Activated CD4-positive, alpha-beta T cell treated with anti-CD3 and anti-CD28 coated beads for 4 hours (primary cell): ENCODE results near the gene HDHD2.
A peak's percentile ranks its signal among the peaks of the same experiment; 100 is the strongest.
"Not testable (repeated sequence)": the region's sequence is repeated elsewhere in the genome, so short reads cannot be mapped to it uniquely, and the experiment has no call there.

Source experiments
- DNase-seq, 2 donors: peaks; one replicate each; pipeline ENCODE4 v3.0.0-alpha.2; 2020

Gene HDHD2, protein sequence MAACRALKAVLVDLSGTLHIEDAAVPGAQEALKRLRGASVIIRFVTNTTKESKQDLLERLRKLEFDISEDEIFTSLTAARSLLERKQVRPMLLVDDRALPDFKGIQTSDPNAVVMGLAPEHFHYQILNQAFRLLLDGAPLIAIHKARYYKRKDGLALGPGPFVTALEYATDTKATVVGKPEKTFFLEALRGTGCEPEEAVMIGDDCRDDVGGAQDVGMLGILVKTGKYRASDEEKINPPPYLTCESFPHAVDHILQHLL

DNA sequence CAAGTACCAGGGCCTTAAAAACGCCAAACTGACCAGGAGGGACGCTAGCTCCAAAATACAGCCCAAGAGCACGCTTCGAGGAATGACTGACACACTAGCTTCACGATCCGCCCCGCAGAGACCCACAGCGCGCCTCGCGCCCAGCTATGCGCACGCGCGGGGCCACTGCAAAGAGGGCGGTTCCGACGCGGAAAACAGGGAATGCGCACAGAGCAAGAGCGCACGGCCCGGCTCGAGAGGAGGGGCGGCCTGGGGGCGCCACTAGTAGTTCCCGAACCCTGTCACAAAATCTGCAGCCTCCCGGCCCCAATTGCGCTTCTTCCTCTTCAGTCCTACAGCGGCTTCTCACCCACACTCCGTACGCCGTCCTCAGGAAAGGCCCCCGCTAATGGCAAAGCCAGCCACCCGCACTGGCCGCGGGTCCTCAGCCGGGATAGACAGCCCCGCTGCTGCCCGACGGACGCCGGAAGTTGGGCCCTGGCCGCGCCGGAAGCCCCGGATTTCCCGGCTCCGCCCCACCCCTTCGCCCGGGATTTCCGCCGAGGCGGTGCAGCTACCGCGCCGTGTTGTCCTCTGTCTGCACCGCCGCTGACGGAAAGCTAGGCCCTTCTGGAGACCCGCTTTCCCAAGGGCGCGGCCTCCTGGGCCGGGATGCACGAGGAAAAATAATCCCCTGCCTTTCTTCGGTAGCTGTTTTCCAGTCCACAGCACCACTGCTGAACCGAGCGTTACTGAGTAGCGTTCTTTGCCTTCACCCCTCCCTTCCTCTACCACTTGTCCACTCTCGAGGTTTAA is at the start of gene HDHD2:
TSS of gene HDHD2 (minus strand) at position 472 of the 795 bp plus-strand sequence. CDS start 14,061 bp downstream, outside the sequence.
- peak; percentile 73 for DNase-seq

DNA sequence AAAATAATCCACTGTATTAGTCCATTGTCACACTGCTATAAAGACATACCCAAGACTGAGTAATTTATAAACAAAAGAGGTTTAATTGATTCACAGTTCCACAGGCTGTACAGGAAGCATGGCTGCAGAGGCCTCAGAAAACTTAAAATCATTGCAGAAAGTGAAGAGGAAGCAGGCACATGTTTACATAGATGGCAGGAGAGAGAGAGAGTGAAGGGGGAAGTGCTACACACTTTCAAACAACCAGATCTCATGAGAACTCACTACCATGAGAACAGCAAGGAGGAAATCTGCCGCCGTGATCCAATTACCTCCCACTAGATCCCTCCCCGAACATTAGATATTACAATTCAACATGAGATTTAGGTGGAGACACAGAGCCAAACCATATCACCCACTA is 45.7 kb upstream of the HDHD2 start:
- DNase-seq, result not testable (repeated sequence)

DNA sequence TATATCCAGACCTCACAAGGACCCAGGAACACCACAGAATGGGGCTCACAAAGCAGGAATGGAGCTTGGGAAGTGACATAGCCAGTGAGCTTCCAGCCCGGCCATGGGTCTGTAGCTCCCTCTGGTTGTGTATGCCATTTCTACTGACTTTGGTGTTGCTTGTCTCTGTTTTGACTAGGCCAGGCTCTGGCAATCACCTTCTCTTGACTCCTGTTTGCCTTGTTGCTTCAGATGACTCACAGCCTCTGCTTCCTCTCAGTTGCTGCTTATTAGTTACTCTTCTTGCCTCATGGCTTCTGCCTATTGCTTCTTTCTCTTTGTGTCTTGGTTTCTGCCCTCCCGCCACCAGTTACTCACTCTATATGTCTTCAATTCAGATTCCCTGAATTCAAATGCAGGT is 41.7 kb upstream of the HDHD2 start:
- no peak for DNase-seq

DNA sequence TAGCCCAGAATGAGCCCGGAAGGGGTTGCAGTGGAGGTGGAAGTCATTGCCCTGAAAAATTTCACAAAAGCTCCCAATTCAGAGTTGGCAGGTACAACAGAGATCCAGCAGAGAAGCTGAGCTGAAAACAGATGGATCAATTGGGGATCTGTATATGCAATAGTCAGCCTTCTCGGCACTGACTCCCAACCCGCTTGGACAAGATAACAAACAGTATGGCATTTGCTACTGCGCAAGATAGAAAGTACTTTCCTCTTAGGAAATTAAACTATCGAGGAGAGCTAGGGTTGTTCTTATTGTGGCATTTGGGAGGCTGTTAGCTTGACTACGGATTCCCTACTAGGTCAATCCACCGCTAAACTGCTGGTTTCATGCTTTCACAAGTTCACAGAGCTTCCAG is 37.4 kb upstream of the HDHD2 start:
- no peak for DNase-seq

DNA sequence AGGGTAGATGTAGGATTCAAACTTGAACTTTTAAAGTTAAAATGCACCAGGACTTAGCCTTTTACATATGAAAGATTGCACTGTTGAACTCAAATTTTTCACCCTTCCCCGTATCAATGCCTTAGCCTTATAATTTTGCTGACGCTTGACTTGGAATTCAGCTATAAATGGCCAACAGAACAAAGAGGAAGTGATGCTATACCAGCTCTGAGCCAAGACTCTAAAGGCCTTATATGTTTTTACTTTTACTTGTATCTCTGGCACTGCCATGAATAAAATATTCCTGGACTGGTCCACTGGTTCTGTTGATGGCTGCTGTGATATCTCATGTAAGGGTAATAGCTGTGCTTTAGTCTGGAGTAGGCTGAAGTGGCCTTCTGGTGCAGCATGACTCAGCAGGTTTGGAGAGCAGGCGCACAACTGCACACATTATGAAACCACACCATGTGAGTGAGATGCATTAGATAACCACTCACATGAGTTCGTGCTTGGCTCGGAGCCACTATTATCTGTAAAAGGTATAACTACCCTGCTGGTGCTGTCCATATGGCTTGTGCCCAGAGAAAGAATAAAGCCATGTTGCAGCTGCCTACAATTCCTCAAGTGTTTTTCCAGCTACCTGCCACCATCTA is 34.2 kb upstream of the HDHD2 start:
- DNase-seq, result no peak

DNA sequence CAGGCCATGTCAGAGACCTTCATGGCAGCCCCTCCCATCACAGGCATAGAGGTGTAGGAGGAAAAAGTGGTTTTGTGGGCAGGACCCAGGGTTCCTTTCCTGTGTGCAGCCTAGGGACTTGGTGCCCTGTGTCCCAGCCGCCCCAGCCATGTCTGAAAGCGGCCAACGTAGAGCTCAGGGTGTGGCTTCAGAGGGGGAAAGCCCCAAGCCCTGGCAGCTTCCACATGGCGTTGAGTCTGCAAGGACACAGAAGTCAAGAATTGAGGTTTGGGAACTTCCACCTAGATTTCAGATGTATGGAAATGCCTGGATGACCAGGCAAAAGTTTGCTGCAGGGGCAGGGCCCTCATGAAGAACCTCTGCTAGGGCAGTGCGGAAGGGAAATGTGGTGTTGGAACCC is 31.9 kb upstream of the HDHD2 start:
- DNase-seq, result not testable (repeated sequence)

DNA sequence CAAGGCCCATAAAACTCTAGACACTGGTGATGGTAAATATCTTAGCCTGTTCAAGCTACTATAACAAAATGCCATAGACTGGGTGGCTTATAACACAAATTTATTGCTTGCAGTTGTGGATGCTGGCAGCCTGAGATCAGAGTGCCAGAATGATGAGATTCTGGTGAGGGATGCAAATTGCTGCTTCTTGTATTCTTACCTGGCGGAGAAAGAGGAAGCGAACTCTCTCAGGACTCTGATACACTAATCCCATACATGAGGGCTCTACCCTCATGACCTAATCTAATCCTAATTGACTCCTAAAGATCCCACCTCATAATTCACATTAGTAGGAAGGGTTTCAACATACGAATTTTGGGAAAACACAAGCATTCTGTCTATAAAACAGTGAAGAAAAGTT is 30.5 kb upstream of the HDHD2 start:
- DNase-seq, result no peak

DNA sequence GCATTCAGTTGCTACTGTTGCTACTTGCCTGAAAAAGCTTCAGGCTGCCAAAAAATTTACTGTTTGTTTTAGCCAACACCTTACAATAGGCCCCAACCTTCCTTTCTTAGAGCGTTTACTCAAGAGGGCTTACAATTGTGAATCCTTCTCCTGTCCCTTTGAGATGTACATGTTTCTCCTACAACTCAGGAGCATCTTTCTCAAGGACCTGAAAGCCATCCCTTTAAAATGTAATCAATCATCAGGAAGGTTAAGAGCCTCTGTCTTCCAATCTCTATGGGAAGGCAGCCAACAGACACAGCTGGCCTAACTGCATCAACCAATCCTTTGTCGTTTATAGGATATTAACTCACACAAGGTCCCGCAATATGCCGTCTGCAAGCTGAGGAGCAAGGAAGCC is 29.2 kb upstream of the HDHD2 start:
- no peak for DNase-seq

DNA sequence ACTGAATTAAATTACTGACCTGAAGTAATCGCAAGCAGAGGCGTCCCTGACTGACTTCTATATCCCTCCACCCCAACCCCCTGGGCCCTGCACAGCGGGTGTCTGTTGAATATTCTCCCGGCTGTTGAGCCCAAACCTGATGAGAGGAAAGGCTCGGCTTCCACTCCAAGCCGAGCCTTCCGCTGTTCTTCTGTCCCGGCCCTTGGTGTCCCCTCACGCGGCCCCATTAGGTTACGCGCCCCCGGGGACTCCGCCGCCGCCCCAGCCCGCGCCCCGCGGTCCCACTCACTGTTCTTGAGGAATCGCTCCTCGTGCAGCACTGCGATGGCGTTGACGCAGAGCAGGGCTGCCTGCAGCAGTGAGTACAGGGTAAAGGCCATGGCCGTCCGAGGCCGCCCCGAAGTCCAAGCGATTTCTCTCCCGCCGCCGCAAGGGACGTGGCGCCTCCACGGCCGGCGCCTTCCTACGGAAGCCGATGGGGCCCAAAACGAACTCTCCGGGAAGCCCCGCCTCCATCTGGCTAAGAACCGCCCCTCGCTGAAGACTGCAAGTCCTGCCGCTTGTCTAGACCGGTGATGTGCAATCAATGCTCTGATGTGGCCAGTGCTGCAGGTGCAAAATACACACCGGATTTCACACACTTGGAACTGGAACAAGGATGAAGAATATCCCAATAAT is 25.7 kb upstream of the HDHD2 start, which contains the start of gene IER3IP1:
TSS of gene IER3IP1 (minus strand) at position 467 of the 678 bp plus-strand sequence. CDS start at position 380, 87 bp downstream.
- peak; percentile 84 to 88 for DNase-seq

DNA sequence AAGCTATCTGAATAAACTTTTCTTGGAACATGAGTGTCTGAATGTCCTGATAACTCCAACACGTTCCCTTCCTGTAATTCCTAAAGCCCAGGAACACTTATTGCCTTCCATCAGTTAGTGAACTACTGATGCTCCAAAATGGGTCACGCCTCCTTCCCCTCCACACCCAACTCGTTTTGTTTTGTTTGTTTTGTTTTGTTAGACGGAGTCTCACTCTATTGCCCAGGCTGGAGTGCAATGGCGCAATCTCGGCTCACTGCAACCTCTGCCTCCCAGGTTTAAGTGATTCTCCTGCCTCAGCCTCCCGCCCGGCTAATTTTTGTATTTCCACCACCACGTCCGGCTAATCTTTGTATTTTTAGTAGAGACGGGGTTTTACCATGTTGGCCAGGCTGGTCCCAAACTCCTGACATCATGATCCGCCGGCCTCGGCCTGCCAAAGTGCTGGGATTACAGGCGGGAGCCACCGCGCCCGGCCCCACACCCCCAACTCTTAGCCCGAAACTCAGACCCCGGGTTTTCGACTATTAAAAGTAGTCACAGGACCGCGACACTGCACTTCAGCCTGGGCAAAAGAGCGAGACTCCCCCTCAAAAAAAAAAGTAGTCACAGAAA is 25.1 kb upstream of the HDHD2 start:
- no peak for DNase-seq

DNA sequence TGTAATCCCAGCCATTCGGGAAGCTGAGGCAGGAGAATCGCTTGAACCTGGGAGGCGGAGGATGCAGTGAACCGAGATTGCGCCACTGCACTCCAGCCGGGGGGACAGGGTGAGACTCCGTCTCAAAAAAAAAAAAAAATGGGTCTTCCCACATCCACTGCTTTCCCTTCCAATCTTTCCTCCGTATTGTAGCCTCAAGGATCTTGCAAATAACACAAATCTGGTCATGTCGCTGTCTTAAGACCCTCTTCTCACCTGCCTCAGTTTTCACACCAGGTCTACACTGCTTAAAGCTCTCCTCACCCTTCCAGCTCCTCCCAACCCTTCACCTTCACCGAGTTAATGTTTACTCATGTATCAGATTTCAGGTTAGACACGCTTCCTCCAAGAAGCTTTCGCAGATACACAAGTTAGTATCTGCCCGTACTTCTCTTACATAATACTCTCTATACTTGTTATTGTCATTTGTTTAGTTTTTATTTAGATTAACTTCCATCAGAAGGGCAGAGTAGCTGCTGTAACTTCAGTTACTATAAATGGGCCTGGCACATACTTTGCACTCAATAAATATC is 24.3 kb upstream of the HDHD2 start:
- DNase-seq, result no peak

DNA sequence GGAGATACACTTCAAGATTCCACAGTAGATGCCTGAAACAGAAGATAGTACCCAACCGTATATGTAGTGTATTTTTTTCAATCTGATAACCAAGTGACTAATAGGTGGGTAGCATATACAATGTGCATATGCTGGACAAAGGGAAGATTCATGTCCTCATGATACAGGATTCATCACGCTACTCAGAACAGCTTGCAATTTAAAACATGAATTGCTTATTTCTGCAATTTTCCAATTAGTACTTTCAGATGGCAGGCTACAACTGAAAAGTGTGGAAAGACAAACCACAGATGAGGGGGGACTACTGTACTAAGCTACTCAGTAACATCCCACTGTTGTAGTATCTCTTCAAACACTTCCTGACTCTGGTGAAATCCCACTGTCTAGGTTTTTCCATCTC is 22.2 kb upstream of the HDHD2 start:
- no peak for DNase-seq

DNA sequence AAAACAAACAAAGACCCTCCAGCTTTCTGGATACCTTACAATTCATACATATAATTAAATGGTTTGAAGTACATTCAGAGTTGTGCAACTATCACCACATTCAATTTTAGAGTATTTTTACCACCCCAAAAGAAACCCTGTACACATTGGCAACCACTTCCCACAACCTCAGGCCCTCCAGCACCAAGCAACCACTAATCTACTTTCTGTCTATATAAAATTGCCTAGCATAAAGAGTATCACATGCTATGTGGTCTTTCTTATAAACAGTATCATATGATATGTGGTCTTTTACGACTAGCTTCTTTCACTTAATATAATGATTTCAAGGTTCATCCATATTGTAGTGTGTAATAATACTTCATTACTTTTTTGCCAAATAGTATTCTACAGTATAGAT is 18.6 kb upstream of the HDHD2 start:
- DNase-seq, result no peak

DNA sequence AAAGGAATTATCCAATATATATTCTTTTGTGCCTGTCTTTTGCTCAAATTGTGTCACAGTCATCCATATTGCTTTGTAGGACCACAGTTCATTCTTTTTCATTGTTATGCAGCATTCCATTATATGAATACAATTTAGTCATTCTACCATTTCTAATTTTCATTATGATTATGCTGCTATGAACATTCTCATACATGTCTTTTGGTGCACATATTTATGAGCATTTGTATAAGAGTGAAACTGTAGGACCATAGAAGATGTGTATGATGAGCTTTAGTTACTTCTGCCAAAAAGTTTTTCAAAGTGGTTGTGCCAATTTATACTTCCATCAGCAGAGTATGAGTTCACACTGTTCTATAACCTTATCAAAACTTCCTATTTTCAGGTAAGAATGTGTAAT is 18.2 kb upstream of the HDHD2 start:
- no peak for DNase-seq

DNA sequence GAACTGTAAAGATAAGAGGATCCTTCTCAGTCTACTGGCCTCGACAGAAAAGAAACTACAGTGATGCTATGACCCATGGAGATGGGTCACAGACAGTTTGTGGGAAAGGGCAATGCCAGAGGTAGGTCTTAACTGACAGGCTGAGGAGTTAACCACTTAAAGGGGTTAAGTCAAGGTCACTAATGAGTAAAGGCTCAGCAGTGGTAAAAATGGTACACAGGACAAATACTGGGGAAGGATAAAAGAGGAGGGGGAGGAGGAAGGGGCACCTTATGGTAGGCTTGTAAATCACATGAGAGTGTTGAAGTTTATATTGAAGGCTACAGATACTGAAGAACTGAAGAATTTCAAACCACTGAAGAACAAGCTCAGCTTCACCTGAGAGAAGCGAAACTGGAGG is 16.0 kb upstream of the HDHD2 start:
- no peak for DNase-seq

DNA sequence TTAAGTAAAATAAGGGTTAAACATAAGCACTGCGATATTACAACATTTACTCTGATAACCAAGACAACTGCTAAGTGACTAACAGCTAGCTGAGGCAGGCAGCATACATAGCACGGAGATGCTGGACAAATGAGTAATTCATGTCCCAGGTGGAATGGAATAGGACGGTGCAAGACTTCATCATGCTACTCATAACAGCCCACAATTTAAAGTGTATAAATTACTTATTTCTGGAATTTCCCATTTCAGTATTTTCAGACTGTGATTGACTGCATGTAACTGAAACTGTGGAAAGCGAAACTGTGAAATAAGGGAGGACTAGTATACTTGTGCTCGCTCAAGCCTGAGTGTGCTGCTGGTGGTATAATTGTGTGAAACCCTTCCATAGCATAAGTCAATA is 12.9 kb upstream of the HDHD2 start:
- no peak for DNase-seq

DNA sequence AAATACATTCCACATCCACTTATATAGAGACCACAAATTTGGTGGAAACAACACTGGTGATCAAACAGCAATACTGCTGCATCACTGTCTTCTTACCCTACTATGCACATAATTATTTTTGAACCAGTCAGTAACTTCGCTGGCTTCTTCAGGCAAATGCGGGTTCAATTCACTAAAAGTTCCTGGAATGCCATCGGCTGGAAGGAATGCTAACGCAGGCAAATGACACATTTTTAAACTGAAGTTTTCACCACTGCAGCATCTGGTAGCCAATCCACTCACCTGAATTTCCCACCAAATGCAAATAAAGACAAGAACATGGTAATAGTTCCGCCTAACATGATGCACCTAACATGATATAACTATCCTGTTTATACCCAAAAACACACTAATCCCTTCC is 10.0 kb upstream of the HDHD2 start:
- no peak for DNase-seq

DNA sequence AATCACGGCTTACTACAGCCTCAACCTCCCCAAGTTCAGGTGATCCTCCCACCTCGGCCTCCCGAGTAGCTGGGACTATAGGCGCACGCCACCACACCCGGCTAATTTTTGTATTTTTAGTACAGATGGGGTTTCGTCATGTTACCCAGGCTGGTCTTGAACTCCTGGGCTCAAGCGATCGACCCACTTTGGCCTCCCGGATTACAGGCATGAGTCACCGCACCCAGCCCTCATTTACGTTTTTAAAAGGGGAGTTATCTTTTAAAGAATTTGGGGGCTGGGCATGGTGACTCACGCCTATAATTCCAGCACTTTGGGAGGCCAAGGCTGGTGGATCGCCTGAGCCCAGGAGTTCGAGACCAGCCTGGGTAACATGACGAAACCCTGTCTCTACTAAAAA is 8.1 kb upstream of the HDHD2 start:
- DNase-seq, result not testable (repeated sequence)

DNA sequence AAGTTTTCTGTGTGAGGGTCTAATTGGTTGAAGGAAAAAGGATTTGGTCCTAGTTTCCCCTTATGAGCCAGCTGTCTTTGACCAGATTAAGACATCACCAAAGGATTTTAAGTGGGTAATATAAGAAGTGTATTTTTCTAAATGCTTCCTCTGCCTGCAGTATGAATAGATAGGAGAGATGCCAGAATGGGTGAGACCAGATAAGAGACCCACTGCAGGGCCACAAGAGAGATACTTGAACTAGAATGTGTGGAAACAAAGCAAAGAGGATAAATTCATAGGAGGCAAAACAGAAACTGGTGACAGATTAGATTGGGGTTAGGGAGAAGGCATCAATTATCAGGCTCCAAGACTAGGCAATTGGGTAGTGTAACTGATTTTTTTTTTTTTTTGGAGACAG is 1.1 kb upstream of the HDHD2 start:
- DNase-seq, result no peak

DNA sequence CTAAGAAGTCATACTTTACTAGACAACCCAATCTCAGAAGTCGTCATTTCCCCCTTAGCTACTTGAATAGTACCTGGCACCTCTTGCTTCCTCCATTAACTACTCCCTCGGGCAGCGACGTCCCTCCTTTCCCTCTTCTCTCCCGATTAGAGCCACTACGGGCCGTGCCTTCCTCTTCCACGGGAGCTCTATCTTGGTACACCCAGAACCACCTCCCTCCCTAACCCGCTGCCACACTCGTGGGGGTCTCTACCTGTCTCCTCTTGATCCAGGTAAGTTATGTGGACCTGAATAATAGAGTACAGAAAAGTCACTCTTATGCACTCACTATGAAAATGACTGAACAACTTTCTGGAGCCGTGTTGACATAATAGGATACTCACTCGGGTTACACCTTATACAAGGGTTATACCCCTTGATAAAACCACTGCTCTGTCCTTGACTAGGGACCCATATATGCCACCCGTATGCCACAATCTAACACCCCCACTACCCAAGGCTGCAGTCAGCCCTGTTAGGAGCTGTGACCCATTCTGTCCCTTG is 595 bp upstream of the HDHD2 start:
- no peak for DNase-seq

DNA sequence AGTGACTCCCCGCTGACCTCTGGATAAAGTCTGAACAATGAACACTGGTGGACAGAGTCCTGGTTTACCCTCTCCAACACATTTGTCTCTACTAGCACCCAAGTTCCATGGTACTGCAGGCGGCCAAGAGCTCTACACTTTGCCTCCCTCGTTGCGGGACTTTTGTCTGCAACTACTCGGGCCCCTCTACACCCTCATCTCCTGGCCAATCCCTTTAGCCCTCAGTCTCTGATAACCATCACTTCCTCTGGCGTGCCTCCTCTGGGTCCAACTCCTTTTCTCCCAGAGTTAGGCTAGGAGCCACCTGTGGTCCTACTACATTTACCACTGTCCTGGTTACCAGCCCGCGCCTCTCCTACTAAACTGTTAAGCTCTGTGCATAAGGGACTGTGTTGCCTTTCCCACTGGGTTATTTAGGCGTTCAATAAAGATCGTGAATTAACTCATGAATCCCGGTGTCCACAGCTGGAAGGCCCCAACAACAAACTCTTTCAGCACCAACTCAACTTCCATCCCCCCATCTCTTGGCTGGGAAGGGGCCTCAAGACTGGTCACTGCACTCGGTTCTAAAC is 757 bp downstream of the HDHD2 start:
- no peak for DNase-seq

DNA sequence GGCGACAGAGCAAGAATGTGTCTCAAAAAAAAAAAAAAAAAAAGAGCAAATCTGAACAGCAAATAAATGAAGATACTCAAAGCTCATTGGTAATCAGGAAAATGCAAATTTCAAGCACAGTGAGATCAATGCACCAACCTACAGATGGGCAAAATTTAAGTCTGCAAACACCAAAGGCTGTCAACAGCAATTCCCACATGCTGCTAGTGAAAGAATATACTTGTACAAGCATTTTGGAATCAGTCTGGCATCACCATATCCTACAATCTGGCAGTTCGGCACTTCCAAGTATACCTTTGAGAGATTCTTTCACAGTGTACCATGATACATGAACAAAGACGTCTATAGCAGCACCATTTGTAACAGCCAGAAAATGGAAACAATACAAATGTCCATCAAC is 4.1 kb downstream of the HDHD2 start:
- no peak for DNase-seq
